Ecto neural progenitor cell (in vitro differentiated cells): ENCODE measurements around the gene SLC50A1.

Experiments
- DNase-seq: peaks from one replicate; pipeline ENCODE4 v3.0.0-alpha.2; 2018; ENCODE audit warnings: low spot score

Gene SLC50A1

DNA sequence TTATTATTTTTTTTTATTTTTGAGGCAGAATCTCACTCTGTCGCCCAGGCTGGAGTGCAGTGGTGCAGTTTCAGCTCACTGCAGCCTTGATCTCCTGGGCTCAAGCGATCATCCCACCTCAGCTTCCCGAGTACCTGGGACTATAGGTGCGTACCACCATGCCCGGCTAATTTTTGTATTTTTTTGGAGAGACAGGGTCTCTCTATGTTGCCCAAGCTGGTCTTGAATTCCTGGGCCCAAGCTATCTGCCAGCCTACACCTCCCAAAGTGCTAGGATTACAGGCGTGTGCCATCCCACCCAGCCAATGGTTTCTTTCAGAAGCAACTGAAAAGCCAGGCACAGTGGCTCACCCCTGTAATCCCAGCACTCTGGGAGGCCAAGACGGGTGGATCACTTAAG lies 35.2 kb downstream of the SLC50A1 start:
- peak; percentile 7 for DNase-seq

DNA sequence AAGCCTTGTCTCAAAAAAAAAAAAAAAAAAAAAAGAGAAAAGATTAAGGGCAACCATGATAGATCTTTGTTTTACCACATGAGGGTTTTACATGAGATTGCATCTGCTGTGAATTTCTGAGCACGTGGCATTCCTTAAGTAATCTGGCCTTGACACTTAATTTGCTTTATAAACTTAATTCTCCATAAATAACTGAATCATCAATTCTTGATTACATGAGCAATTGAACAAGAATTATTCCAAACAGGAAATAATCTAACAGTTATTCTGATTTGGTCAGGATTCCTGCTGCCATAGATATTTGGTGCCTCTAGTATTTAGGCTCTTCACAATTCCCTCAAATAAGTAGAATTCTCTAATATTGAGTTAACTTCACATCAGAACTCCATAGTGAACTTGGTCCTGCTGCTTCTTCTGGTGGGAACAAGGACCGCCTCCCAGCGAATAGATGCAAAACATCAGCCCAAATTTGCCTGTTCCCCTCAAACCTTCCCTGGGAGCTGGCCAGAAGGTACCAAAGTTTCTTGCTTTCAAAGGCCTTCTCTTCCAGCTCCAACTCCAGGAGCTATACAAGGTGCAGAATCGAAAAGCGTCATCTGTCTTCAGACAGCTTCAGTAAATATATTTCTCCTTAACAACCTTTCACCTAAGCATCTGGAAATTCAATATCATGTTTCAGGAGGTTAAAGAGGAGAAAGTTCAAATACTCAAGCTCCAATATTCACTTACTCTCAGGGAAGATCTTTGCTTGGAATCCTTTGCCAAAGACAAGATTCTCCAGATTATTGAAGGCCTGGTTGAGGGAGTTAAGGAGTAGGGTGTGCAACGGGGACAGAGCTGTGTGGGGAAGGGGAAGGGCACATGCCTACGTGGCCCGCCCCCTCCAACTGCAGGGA lies 36.4 kb downstream of the SLC50A1 start:
- DNase-seq = peak; percentile 15

DNA sequence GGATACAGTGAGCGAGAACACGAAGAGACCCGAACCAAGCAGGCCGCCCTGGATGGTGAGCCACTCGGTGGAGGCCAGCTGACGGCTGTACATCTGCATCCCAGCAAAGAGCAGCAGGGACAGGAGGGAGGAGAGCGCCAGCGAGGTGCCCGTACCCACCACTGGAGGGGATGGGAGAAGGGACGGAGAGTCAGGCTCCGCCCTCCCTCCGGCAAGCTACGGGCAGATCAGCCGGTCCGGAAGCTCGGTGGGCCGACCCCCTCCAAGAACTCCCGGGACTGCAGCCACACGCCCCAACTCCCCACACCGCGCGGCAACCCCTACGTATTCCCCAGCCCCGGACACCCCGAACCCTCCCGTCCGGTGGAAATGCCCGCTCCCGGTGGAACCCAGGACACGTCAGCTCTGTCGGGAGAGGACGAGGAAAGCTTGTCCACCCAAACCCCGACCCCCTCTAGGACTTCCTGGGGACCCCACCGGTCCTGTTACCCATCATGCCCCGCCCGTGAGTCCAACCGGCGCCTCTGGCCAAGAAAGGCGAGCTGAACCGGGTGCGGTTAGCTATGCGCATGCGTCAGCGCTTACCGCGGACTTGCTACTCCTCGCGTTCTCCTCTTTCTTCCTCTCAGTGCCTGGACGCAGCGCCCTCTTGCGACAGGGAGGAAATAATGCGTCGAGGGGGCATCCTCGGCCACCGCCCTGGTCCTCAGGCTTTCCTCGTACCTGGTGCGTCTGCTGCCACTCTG lies 37.3 kb downstream of the SLC50A1 start, which contains the start of gene KRTCAP2:
TSS of gene KRTCAP2 (minus strand) at position 573 of the 746 bp plus-strand sequence. CDS start at position 493, 80 bp downstream.
- DNase-seq = peak; percentile 96

DNA sequence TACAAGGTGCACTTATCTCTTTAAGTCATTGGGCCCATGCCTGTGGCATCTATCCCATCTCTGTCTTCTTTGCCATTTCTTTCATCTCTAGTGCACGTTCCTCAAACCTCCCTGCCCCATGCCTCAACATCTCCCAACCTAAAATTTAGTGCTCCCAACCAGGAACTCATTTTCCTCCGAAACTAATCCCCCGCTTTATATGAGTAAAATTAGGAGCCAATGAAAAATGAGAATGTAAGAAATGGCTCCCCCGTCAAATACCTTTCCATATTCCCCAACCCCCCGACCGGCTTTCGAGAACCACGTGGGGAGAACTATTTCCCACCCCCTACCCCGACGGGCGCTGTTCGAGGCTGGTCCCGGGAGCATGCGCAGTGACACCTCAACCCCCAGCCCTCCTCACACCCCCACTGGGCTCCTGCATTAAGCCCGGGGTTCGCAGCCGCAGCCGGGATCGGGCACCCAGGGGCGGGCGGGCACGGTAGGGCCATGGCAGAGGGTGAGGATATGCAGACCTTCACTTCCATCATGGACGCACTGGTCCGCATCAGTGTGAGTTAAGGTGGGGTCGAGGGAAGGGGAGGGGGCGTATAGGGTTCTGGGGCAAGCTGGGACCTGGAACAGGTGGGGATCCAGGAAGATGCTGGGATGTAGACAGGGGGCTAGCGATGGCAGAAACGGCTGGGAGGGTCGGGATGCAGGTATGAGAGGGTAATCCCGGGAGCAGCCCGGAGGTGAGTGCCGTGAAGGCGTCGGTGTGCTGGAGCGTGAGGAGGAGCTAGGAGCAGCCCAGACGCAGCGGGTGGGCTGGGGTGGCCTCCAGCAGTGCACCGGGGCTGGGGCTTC lies 38.0 kb downstream of the SLC50A1 start, which contains the start of gene TRIM46:
TSS of gene TRIM46 (plus strand) at position 372 of the 846 bp plus-strand sequence. CDS start at position 490, 118 bp downstream.
- DNase-seq = peak; percentile 74

DNA sequence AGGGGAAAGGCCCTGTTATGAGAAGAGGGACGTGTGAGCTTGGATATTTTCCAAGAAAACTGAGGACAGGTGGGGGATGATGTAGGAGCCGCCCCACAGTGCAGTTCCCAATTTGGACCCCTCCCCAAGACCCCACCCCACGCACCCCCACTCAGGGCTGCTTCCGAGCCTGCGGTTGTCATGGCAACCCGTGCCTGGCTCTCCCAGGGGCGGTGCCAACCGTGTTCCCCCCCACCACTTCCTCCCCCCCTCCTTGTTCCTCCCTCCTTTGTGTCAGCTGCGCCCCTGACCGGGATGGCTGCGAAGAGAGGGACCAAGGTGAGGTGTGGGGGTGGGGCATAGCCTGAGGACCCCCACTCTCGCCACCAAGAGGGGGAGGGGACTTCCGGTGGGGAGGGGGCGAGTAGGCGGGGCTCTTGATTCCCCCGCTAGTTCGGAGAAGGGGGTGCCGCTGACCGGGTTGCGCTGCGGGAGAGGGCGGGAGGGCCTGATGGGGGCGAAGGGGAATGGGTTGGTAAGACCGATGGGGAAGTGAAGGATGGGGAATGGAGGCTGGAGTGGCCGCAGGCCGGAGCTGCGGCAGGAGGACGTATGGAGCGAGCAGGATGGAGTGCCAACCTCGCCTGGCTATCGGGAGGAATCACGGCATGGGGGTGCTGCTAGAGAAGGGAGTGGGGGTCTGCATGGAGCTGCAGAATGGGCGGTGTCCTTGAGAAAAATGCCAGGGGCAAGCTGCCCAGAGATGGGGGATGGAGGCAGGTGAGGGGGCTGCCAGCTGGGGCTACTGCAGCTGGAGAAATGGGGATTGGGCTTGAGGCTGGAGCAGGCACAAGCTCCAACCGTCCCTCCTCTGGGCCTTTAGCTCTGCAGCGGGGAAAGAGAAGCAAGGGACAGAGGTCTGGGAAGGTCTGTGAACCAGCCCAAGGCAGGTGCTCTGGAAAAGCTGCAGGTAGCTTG lies 39.0 kb downstream of the SLC50A1 start:
- peak; percentile 73 for DNase-seq

DNA sequence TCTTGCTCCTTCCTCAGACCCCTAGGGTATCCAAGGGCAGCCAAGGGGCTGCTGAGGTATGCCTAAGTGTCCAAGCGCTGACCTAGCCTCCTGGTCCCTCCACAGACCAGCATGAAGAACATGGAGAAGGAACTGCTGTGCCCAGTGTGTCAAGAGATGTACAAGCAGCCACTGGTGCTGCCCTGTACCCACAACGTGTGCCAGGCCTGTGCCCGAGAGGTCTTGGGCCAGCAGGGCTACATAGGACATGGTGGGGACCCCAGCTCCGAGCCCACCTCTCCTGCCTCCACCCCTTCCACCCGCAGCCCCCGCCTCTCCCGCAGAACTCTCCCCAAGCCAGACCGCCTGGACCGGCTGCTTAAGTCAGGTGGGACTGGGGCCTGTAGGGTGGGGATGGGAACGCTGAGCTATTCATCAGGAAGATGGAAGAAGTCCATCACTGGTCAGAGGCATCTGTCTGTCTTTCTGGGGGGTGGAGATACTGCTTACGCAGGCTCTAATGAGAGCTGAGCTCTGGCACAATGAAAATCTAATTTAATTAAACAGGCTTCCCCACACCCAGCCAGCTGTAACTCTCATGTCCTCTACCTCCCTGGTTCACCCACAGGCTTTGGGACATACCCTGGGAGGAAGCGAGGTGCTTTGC lies 39.8 kb downstream of the SLC50A1 start:
- DNase-seq = peak; percentile 44

DNA sequence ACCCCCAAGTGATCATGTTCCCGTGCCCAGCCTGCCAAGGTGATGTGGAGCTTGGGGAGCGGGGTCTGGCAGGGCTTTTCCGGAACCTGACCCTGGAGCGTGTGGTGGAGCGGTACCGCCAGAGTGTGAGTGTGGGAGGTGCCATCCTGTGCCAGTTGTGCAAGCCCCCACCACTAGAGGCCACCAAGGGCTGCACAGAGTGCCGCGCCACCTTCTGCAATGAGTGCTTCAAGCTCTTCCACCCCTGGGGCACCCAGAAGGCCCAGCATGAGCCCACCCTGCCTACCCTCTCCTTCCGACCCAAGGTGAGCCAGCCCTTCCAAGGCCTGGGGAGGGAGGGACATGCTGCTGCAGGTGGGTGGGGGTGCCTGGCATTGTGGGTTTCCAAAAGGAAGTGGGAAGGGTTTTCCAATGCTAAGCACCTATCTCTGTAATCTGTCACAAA lies 40.3 kb downstream of the SLC50A1 start:
- DNase-seq = peak; percentile 49

DNA sequence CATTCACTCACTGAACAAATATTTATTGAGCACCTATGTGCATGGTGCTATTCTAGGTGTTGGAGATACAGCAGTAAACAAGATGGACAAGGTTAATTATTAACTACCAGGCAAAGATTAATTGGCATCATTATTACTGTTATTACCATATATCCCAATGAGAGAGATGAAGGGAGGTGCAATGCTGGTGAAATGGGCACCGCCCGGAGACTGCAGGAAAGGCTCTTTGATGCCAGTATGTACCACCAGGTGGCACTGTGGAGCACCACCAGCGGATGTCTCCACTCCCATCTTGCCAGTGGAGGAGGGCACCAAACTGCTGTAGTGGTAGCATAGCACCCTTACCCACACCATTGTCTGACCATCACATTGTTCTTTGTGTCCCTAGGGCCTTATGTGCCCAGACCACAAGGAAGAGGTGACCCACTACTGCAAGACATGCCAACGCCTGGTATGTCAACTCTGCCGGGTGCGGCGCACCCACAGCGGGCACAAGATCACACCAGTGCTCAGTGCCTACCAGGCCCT lies 41.0 kb downstream of the SLC50A1 start:
- peak; percentile 80 for DNase-seq

DNA sequence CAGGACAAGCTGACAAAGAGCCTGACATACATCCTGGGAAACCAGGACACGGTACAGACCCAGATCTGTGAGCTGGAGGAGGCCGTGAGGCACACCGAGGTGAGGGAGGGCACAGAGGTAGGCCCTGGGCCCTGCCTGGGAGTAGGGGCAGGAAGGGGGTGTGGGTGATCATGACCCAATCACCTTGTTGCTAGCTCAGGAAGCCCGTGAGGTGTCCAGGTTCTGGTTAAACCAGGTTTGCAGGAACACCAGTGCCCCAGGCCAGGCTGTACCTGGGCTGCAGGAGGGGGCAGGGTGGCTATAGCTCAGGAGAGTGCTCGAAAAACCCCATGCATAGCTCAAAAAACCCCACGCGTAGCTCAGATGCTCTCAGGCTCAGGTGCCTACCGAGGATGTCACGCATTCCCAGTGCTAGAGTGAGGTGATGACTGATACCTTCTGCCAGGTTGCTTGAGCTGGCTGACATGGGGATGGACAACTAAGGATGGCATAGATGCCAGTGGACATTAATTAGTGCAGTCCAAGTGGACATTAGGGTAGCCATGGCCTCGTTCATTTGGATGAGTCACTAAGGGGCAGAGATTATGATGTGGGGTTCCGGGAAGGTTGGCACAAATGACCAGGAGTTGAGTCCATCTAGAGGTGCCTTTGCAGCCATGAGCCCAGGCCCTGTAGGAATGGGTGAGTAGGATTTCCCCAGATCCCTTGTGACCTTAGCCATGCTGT lies 41.7 kb downstream of the SLC50A1 start:
- DNase-seq = peak; percentile 35

DNA sequence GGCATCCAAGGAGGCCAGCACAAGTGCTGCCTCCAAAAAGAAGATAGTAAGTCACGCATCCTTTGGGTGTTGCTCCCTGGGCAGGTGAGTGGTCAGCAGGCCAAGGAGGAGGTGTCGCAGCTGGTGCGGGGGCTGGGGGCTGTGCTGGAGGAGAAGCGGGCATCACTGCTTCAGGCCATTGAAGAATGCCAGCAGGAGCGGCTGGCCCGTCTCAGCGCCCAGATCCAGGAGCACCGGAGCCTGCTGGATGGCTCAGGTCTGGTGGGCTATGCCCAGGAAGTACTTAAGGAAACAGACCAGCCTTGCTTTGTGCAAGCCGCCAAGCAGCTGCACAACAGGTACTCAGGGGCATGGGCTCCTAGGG lies 42.2 kb downstream of the SLC50A1 start:
- peak; percentile 34 for DNase-seq

DNA sequence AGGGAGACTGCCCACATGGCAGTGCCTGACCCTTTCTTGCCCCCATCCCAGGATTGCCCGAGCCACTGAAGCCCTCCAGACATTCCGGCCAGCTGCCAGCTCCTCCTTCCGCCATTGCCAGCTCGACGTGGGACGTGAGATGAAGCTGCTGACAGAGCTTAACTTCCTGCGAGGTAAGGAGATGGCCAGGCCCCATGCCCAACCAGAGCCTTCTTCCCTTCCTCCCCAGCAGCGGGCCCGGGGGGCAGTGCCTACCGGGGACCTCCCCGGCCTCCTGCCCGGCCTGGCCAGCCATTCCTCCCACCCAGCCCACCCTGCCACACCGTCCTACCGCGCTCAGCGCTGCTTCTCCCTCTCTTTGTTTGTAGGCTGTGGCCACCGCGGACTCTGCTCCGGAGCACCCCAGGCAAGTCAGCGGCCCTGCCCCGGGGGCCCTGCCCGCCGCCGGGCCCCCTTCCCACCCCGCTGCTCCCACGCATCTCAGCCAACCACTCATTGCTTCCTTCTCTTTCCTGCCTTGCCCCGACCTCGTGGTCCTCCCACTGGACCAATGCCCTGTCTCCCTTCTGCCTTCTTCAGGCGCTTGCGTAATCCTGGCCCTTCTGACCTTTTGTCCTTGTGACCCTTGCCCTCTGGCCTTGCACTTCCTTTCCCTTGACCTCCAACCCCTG lies 42.9 kb downstream of the SLC50A1 start:
- peak; percentile 33 for DNase-seq

DNA sequence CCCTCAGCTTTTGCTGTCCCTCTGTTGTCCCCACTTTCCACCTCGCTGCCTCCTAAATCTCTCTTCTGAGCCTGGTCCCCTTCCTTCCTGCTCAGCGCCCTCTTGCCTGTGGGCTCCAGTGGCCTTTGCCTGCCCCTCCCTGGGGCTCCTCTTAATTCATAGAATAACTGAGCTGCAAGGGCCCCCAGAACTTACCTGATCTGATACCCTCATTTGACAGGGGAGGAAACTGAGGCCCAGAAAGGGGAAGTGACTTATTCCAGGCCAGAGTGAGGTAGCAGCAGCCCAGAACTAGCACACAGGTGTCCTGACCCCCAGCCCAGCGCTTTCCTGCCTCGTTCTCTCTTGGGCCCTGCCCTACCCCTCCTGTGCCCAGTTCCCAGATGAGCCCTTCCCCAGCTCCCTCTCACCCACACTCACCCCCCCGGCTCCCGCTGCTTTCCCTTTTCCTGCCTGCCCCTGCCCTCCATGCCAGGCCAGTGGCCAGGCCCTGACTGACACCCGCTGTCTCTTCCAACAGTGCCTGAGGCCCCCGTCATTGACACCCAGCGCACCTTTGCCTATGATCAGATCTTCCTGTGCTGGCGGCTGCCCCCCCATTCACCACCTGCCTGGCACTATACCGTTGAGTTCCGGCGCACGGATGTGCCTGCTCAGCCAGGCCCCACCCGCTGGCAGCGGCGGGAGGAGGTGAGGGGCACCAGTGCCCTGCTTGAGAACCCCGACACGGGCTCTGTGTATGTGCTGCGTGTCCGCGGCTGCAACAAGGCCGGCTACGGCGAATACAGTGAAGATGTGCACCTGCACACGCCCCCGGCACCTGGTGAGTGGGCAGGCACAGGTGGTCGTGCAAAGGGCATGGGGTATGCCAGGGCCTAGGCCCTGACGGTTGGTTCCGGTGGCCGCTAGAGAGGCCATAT lies 43.7 kb downstream of the SLC50A1 start:
- peak; percentile 35 for DNase-seq

DNA sequence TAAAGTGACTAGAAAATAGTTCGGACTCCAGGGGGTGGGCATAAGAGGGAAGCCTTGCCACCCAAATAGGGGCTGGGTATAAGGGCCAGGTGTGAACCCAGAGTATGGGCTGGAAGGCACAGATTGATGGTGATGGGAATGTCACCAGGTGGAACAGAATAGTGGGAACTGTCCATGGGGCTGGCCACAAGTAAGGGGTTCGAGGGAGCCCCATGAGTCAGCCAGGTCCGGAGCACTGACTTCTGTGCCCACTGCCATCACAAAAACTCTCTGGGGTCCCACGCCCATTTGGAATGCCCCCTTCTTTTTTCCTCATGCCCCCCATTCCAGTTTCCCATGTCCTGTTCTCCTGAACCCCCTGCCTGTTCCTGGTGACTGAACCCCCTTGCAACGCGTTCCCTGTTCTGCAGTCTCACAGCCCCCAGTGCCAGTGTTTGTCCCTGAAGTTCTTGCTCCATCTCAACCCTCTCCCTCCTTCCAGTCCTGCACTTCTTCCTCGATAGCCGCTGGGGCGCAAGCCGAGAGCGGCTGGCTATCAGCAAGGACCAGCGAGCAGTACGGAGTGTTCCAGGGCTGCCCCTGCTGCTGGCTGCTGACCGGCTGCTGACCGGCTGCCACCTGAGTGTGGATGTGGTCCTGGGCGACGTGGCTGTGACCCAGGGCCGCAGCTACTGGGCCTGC lies 45.9 kb downstream of the SLC50A1 start:
- no peak for DNase-seq

DNA sequence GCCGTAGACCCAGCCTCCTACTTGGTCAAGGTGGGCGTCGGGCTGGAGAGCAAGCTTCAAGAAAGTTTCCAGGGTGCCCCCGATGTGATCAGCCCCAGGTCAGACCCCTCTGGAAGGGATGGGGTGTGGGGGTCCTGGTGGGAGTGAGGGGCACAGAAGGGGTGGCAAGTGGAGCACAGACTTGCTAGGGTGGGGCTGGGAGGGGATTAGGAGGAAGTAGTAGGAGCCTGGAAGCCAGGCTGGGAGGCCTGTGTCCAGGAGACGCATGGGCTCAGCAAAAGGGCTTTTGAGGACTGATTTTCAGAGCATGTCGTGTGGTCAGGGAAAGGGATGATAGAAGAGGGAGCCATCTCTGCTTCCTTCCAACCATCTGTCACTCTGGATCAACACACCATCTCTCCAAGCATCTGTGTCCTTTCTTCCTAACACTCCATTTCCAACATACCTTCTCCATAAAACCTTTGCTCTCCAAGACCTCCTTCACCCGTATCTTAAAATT lies 46.4 kb downstream of the SLC50A1 start:
- no peak for DNase-seq

DNA sequence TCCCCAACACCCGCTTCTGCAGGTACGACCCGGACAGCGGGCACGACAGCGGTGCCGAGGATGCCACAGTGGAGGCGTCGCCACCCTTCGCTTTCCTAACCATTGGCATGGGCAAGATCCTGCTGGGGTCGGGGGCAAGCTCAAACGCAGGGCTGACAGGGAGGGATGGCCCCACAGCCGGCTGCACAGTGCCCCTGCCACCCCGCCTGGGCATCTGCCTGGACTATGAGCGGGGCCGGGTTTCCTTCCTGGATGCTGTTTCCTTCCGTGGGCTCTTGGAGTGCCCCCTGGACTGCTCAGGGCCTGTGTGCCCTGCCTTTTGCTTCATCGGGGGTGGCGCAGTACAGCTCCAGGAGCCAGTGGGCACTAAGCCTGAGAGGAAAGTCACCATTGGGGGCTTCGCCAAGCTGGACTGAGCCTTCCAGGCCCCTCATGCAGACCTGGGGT lies 48.1 kb downstream of the SLC50A1 start:
- no peak for DNase-seq

DNA sequence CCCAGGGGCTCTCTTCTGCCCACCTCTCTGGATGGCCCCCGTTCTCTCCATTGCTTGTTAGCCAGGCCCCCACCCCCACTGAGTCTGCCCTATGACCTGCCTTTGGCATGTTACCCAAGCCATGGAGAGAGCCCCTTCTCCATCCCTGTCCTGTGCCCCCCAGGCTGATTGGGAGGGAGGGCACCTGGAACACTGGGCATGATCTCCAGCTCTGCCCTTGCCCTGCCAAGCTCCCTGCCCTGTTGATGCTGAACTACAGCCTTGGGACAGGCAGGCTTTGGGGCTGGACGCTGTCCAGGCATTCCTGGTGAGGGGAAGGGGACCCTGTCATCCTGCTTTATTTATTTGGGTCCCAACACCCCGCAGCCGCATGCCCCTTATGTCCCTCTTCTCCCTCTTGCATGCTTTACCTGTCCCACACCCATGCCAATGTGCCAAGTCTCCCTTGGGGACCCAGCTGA lies 48.7 kb downstream of the SLC50A1 start:
- DNase-seq = no peak
